Choroid plexus epithelial cell (primary cell): ENCODE measurements around the gene KRTAP17-1.

Experiments
- DNase-seq: peaks from one replicate; pipeline ENCODE4 v3.0.0-alpha.2; 2010; ENCODE audit warnings: low read depth
- H3K4me3 ChIP-seq: 2 replicates; pipeline ENCODE4 v1.5.1; 2011; ENCODE audit warnings: low read depth, mild to moderate bottlenecking, control low read depth, low read length, moderate library complexity
- TF ChIP-seq, protein P1 (sequence below): conservative IDR thresholded peaks from 2 replicates; pipeline ENCODE4 v1.5.1; 2011; ENCODE audit warnings: low read depth, mild to moderate bottlenecking, control low read depth, inconsistent platforms, low read length, moderate library complexity

KRTAP17-1 gene

DNA sequence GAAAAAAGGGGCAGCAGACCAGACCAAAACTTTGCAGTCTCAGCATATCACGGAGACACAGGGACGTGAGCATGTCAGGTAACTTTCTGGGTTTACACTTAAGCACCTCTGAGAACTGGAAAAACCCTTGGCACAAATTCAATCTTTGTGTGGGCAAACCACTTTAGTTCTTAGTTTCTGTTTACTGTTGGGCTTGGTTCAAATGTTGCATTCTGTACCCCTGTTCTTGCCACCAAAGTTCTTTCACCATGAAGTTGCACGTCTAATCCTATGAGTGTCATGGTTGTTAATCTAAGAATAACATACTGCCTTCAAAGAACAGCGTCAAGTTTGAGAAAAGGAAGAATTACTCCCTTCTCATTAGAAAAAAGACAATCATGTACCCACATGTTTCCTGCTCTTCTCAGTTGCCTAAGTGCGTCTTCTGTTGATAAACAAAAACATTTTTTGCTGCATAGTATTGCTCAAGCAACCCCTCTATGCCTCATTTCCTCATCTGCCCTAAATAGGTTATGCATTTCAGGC, 23.5 kb upstream of the KRTAP17-1 start:
- no peak overlapping the region for H3K4me3 ChIP-seq
- peak; percentile 32 for DNase-seq
- TF ChIP-seq, protein P1, sequence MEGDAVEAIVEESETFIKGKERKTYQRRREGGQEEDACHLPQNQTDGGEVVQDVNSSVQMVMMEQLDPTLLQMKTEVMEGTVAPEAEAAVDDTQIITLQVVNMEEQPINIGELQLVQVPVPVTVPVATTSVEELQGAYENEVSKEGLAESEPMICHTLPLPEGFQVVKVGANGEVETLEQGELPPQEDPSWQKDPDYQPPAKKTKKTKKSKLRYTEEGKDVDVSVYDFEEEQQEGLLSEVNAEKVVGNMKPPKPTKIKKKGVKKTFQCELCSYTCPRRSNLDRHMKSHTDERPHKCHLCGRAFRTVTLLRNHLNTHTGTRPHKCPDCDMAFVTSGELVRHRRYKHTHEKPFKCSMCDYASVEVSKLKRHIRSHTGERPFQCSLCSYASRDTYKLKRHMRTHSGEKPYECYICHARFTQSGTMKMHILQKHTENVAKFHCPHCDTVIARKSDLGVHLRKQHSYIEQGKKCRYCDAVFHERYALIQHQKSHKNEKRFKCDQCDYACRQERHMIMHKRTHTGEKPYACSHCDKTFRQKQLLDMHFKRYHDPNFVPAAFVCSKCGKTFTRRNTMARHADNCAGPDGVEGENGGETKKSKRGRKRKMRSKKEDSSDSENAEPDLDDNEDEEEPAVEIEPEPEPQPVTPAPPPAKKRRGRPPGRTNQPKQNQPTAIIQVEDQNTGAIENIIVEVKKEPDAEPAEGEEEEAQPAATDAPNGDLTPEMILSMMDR: no peak

- H3K4me3 ChIP-seq: no peak overlapping the region
- no peak for DNase-seq
- TF ChIP-seq, protein P1: no peak
Measured at GRCh38 chr17:41335747-41336146, 20.2 kb upstream of the KRTAP17-1 start.

DNA sequence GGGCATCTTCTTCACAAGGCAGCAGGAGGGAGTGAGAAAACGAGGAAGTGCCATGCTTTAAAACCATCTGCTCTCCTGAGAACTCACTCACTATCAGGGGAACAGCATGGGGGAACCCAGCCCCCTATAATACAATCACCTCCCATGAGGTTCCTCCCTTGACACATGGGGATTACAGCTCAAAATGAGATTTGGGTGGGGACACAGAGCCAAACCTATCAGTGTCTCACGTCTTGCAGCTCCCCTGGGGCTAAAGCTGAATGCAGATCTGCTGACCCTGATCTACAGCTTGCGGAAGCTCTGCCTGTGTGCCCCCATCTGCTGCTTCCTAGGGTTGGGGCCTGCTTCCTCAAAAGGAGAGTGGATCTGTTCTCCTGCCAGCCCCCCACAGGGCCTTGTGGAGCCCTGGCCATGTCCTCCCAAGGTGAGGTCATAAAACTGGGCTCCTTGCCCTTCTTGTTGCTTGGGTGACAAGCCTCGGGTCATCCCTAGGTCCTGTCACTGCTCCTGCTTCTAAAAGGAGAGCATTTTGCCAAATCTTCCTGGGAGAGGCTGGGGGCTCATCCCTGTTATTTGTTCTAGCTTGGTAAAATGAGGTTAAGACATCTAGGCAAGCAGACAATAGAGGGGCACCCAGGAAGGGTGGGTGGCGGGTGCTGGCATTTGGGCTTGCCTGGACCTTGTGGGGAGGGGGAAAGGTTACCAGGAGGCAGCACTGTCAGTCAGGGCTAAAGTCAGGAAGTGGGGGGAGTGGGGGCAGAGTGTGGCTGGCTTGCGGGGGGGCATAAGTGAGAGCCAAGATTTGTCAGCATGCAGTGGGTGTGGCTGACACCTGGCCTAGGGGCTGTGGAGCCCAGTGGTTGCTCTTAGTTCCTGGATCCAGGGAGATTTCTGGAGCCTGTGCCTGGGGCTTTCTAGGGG, 19.1 kb upstream of the KRTAP17-1 start:
- TF ChIP-seq, protein P1: no peak
- no peak overlapping the region for H3K4me3 ChIP-seq
- DNase-seq: no peak

DNA sequence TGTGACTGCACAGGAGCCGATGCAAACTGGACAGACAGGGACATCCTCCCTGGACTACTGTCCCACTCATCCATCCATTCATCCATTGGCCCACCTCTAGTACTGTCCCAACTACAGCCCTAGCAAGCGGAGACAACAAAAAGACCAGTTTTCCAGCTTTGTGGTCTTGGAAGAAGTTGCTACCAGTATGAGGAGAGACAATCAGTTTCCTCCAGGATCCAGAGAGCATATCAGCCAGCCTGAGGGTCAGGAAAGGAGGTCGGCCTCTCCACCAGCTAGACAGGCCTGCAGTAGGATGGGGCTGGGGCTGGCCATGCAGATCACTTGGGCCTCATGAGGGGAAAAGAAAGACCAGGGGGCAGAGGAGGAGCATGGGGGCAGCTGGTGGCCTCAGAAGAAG, 18.3 kb upstream of the KRTAP17-1 start:
- no peak for DNase-seq

GRCh38 chr17:41333098-41333497, 17.6 kb upstream of the KRTAP17-1 start:
- TF ChIP-seq, protein P1: no peak
- no peak for DNase-seq
- no peak overlapping the region for H3K4me3 ChIP-seq

More for the DNA sequence above, 18.3 kb upstream of the KRTAP17-1 start:
- H3K4me3 ChIP-seq: no peak overlapping the region
- TF ChIP-seq, protein P1: no peak

GRCh38 chr17:41332239-41332638, 16.7 kb upstream of the KRTAP17-1 start:
- TF ChIP-seq, protein P1: no peak
- no peak overlapping the region for H3K4me3 ChIP-seq
- no peak for DNase-seq
